Psoas muscle (tissue), 8 donors: ENCODE measurements around the gene NBEA. TPM values are rescaled to one million over a fixed set of nuclear protein-coding genes. Genes with fewer than 3 reads are reported as not detected.

Experiments
- ATAC-seq, 4 donors: fragments of 200-7000 bp; cut with Tn5 transposase; one replicate each; pipeline ENCODE4 v1.9.1; 2020; ENCODE audit warnings: moderate library complexity in 3 of 4, mild to moderate bottlenecking in 2 of 4
- DNase-seq, 2 donors: peaks; one replicate each; pipeline ENCODE4 v3.0.0-alpha.2; 2020
- H3K27ac ChIP-seq: fragments of 200-600 bp; one replicate; pipeline ENCODE4 v1.8.0; 2022
- H3K27me3 ChIP-seq, 3 donors: fragments of 200-600 bp in 1 of 3; one replicate each; pipeline versions ENCODE4 v1.6.1 to v1.8.0; 2013 to 2022; ENCODE audit warnings: low read length in 2 of 3, mild to moderate bottlenecking in 2 of 3, moderate library complexity in 1 of 3; ENCODE audit not compliant: insufficient read depth in 3 of 3
- H3K36me3 ChIP-seq, 2 donors: fragments of 200-600 bp in 1 of 2; one replicate each; pipeline versions ENCODE4 v1.6.1 to v1.8.0; 2013 to 2022; ENCODE audit warnings: low read depth in 1 of 2, mild to moderate bottlenecking in 1 of 2, moderate library complexity in 1 of 2; ENCODE audit not compliant: insufficient read depth in 1 of 2
- H3K4me1 ChIP-seq: fragments of 200-600 bp; one replicate; pipeline ENCODE4 v1.8.0; 2022
- H3K4me3 ChIP-seq: fragments of 200-600 bp; one replicate; pipeline ENCODE4 v1.8.0; 2022; ENCODE audit warnings: mild to moderate bottlenecking
- H3K9me3 ChIP-seq: fragments of 200-600 bp; one replicate; pipeline ENCODE4 v1.8.0; 2022
- WGBS, 3 donors: extraction: QIAGEN DNeasy Blood & Tissue Kit; methylation state at CpG; one replicate each; pipeline versions ENCODE4 v1.1.6 to v1.1.7; 2013; 5-methylcytosine and 5-hydroxymethylcytosine counted together
- intact Hi-C, 2 donors: fragments of 100-400 bp; cut with DNase I; formaldehyde crosslinking; loops; one replicate each; pipeline versions ENCODE4 v1.11.0 to v1.14.2; 2022
- polyA plus RNA-seq, 3 donors: library from polyadenylated mRNA; stranded (reverse); fragments of 200-250 nt; gene quantifications; one replicate each; pipeline ENCODE4 v1.2.3, GENCODE V29; 2013
- total RNA-seq, 4 donors: library from RNA; stranded (reverse); fragmentation: NEBNext Ultra II Directional in 2 of 4; extraction: Animal tissue kit (Norgen Biotek cat#: 25700) in 2 of 4; gene quantifications; one replicate each; pipeline versions ENCODE4 v1.2.1 to v1.2.4, GENCODE V29; 2021 to 2023
- TF ChIP-seq, protein P1 (sequence below): fragments of 200-600 bp; IDR thresholded peaks from one replicate; pipeline ENCODE4 v1.8.0; 2022; ENCODE audit warnings: antibody characterized with exemption
- donor health status: healthy with polysubstance abuse.
- donor health status: DM: no; HTN: no; CAD: no; lungs with moderate emphysema.
- donor health status: Bipolar disorder and iron deficiency.
- donor health status: healthy.
- donor health status: DM: yes; HTN: yes; CAD: no.
- donor health status: DM: no; HTN: no; CAD: no.
- donor health status: DM: no; HTN: no; CAD: no.
- donor health status: DM: yes; HTN: yes; CAD: no.

NBEA gene
- total and polyA plus RNA-seq, 7 donors, result 0.99 to 5.3 (median 1.5) TPM

DNA sequence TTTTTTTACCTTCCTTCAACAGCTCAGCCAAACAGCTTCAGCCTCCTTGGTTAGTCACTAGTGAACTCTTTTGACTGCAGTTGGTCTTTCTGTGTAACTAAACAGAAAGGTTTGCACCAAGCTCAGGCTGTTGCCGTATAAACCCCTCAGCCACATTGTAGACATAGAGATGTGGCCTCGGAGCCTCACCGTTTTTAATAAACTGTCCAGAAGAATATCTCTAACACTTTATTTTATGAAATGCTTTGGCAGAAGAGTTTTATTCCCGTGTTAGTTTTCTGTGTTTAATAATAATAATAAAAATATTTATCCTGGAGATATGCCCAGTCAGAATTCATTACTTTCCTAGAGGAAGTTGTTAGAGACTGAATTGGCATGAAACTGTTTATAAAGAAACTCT lies 706.1 kb downstream of the NBEA start:
- no peak overlapping the region for H3K27ac ChIP-seq
- H3K9me3 ChIP-seq, result no peaks in the 10 kb centered on the region
- no peaks in the 10 kb centered on the region for H3K36me3 ChIP-seq
- intact Hi-C loops, result no loop called here
- no peaks in the 10 kb centered on the region for H3K4me1 ChIP-seq
- H3K4me3 ChIP-seq, result no peak overlapping the region
- DNase-seq (no peak), ATAC-seq (no peak)
- WGBS, 3 donors, result 71 to 82% (median 74%) methylated on average over 4 of the region's 4 CpGs
- TF ChIP-seq, protein P1, sequence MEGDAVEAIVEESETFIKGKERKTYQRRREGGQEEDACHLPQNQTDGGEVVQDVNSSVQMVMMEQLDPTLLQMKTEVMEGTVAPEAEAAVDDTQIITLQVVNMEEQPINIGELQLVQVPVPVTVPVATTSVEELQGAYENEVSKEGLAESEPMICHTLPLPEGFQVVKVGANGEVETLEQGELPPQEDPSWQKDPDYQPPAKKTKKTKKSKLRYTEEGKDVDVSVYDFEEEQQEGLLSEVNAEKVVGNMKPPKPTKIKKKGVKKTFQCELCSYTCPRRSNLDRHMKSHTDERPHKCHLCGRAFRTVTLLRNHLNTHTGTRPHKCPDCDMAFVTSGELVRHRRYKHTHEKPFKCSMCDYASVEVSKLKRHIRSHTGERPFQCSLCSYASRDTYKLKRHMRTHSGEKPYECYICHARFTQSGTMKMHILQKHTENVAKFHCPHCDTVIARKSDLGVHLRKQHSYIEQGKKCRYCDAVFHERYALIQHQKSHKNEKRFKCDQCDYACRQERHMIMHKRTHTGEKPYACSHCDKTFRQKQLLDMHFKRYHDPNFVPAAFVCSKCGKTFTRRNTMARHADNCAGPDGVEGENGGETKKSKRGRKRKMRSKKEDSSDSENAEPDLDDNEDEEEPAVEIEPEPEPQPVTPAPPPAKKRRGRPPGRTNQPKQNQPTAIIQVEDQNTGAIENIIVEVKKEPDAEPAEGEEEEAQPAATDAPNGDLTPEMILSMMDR, result no peak
- H3K27me3 ChIP-seq, result no peaks in the 10 kb centered on the region

DNA sequence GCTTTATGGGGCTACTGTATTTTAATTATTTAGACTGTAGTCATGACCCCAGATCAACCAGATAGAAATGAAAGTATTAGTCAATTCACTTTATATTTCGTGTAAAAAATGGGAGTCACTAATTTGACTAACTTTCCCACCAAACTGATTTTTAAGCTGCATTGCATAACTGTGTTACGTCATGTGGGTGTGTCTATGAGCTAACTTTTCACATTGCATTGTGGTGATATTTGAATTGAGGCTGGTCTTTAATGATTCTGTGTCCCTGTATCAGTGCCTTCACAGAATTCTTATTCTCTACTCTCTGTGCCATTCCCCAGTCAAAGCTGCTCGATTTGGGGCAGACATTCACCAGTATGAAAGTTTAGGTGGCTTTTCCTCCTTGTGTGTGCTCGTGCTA lies 707.1 kb downstream of the NBEA start:
- DNase-seq (no peak), ATAC-seq (no peak)
- WGBS, 3 donors, result 77 to 81% (median 81%) methylated on average over 4 of the region's 4 CpGs
- intact Hi-C loops, result no loop called here
- TF ChIP-seq, protein P1, result no peak
- H3K4me3 ChIP-seq, result no peak overlapping the region
- H3K27me3 ChIP-seq, result no peaks in the 10 kb centered on the region
- H3K36me3 ChIP-seq, result no peaks in the 10 kb centered on the region
- H3K4me1 ChIP-seq, result no peaks in the 10 kb centered on the region
- no peak overlapping the region for H3K27ac ChIP-seq
- H3K9me3 ChIP-seq, result no peaks in the 10 kb centered on the region

DNA sequence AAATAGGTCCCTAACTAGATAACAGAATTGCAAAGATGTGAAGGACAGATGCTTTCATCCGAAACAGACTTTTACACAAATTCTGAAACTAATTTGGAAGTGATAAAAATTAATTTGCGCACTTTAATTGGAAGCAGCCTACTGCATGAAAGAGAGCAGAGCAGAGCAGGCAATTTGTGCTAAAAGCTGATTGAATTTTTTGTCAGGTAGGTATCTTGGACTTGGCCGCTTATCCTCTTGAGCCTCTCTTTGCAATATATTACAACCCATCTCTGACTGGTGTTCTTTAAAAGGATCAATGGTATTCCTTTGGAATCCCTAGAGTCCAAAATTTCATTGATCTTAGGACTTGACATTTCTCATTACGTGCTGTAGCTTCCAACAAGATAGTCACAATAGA lies 717.7 kb downstream of the NBEA start:
- Histone ChIP-seq H3K27ac (no peak overlapping the region), H3K4me1 (no peaks in the 10 kb centered on the region), H3K9me3 (no peaks in the 10 kb centered on the region), H3K4me3 (no peak overlapping the region), H3K36me3 (peaks cover 0 to 11% of the 10 kb centered on the region in 2 donors), H3K27me3 (no peaks in the 10 kb centered on the region)
- intact Hi-C loops, result no loop called here
- WGBS, 3 donors, result 85 to 95% (median 88%) methylated on average over 4 of the region's 4 CpGs
- no peak for DNase-seq
- TF ChIP-seq, protein P1, result no peak
- ATAC-seq, result no peak

DNA sequence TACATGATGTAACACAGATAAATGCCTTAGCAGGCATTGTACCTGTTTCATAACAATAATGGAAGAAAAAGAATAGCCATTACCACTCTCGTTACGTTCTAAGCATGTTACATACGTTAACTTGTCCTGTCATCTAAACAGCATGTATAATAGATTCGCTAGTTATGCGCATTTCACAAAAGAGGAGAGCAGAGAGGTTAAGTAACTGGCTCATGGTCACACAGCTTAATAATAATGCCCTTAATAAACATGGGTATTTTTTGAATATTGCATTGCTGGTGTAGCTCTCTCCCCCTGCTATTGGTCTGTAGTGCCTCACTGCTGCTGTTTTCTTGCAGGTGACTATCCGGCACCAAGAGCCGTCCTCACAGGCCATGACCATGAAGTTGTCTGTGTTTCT lies 722.7 kb downstream of the NBEA start:
- WGBS, 3 donors, result 98 to 99% (median 99%) methylated on average over 7 of the region's 7 CpGs
- no peak overlapping the region for H3K27ac ChIP-seq
- H3K36me3 ChIP-seq, result peaks cover 0 to 5% of the 10 kb centered on the region in 2 donors
- no peak for ATAC-seq
- H3K4me1 ChIP-seq, result no peaks in the 10 kb centered on the region
- H3K4me3 ChIP-seq, result no peak overlapping the region
- H3K9me3 ChIP-seq, result no peaks in the 10 kb centered on the region
- no peaks in the 10 kb centered on the region for H3K27me3 ChIP-seq
- no peak for DNase-seq
- intact Hi-C loops, result no loop called here
- TF ChIP-seq, protein P1, result no peak

DNA sequence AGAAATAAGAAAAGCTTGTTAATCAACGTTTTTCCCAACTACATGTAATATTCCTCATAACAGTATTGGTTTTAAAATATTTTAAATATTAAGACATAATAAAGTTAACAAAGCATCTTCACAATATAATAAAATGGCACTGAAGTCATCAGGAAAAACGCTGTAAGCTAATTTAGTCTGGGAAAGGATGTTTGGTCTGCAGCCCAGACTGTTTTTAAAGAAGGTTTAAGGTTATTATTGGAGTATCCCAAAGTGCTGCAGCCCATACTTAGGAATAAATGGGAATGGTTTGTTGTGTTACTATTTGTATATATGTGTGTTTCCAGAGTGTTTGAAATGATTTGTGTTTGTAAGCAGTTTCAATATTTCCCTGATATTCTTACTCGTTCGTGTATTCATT lies 727.3 kb downstream of the NBEA start:
- H3K36me3 ChIP-seq, result peaks cover 0 to 10% of the 10 kb centered on the region in 2 donors
- no peak for DNase-seq
- WGBS, 3 donors, result 79 to 89% (median 80%) methylated on average over 4 of the region's 4 CpGs
- TF ChIP-seq, protein P1, result no peak
- H3K27ac ChIP-seq, result no peak overlapping the region
- H3K4me3 ChIP-seq, result no peak overlapping the region
- H3K9me3 ChIP-seq, result no peaks in the 10 kb centered on the region
- no peak for ATAC-seq
- no peaks in the 10 kb centered on the region for H3K27me3 ChIP-seq
- no peaks in the 10 kb centered on the region for H3K4me1 ChIP-seq
- intact Hi-C loops, result no loop called here
